GM11168 (cell line): ENCODE measurements around the gene CRHBP.
"Not testable (repeated sequence)": the region's sequence is repeated elsewhere in the genome, so short reads cannot be mapped to it uniquely, and the experiment has no call there.

ENCODE experiments used
- in situ Hi-C: fragments of 300-500 bp; cut with MboI; formaldehyde crosslinking; loops from one replicate; pipeline ENCODE4 v1.12.0; 2022; ENCODE audit warnings: low sequenced_read_pairs; ENCODE audit not compliant: unreplicated experiment

Gene CRHBP

GRCh38 chr5:76954383-76954763 lies 1.5 kb downstream of the CRHBP start:
- in situ Hi-C loops, result no loop called here

GRCh38 chr5:76956033-76956432 lies 3.2 kb downstream of the CRHBP start:
- in situ Hi-C loops, result no loop called here

- in situ Hi-C loops, result no loop called here
Observed at GRCh38 chr5:76958991-76959767, 6.3 kb downstream of the CRHBP start.

- in situ Hi-C loops, result no loop called here
Observed at GRCh38 chr5:76960004-76960625, 7.3 kb downstream of the CRHBP start.

GRCh38 chr5:76964060-76964459 lies 11.2 kb downstream of the CRHBP start:
- in situ Hi-C loops, result no loop called here

GRCh38 chr5:76971511-76971910 lies 18.7 kb downstream of the CRHBP start:
- in situ Hi-C loops, result no loop called here

GRCh38 chr5:76972689-76973088 lies 19.8 kb downstream of the CRHBP start:
- in situ Hi-C loops, result no loop called here

GRCh38 chr5:76974785-76975184 lies 21.9 kb downstream of the CRHBP start:
- in situ Hi-C loops, result no loop called here

- in situ Hi-C loops, result no loop called here
Observed at GRCh38 chr5:76978869-76979268, 26.0 kb downstream of the CRHBP start.

- in situ Hi-C loops, result no loop called here
Observed at GRCh38 chr5:76980518-76981144, 27.8 kb downstream of the CRHBP start.

- in situ Hi-C loops, result no loop called here
Observed at GRCh38 chr5:76982450-76982849, 29.6 kb downstream of the CRHBP start.

GRCh38 chr5:76983468-76983867 lies 30.6 kb downstream of the CRHBP start:
- in situ Hi-C loops, result no loop called here

GRCh38 chr5:76986825-76987526 lies 34.1 kb downstream of the CRHBP start:
- in situ Hi-C loops, result no loop called here

- in situ Hi-C loops, result no loop called here
Observed at GRCh38 chr5:76990899-76991459, 38.1 kb downstream of the CRHBP start.

GRCh38 chr5:76993436-76993835 lies 40.6 kb downstream of the CRHBP start:
- in situ Hi-C loops, result not testable (repeated sequence)

- in situ Hi-C loops, result no loop called here
Observed at GRCh38 chr5:76994337-76994736, 41.5 kb downstream of the CRHBP start.

- in situ Hi-C loops, result not testable (repeated sequence)
Observed at GRCh38 chr5:76998251-76998650, 45.4 kb downstream of the CRHBP start.

- in situ Hi-C loops, result no loop called here
Observed at GRCh38 chr5:76999451-76999850, 46.6 kb downstream of the CRHBP start.

- in situ Hi-C loops, result no loop called here
Observed at GRCh38 chr5:77003246-77003645, 50.4 kb downstream of the CRHBP start.

GRCh38 chr5:77006124-77006523 lies 53.3 kb downstream of the CRHBP start:
- in situ Hi-C loops, result no loop called here

- in situ Hi-C loops, result no loop called here
Observed at GRCh38 chr5:77008413-77008812, 55.6 kb downstream of the CRHBP start.
